KMS-11 (cell line): ENCODE results near the gene PDHX.

Experiments
- H2AFZ ChIP-seq: fragments of 200-600 bp; sonication (generic); 2 replicates; pipeline ENCODE4 v1.6.1; 2016; ENCODE audit warnings: antibody characterized with exemption, mixed run types, low read depth
- H3K27ac ChIP-seq: fragments of 200-600 bp; sonication (generic); 2 replicates; pipeline ENCODE4 v1.6.1; 2016; ENCODE audit warnings: mild to moderate bottlenecking, mixed run types
- H3K27me3 ChIP-seq: fragments of 200-600 bp; sonication (generic); 2 replicates; pipeline ENCODE4 v1.6.1; 2017; ENCODE audit warnings: mild to moderate bottlenecking, low read depth, mixed run types, moderate library complexity; ENCODE audit not compliant: insufficient read depth
- H3K36me3 ChIP-seq: fragments of 200-600 bp; sonication (generic); 2 replicates; pipeline ENCODE4 v1.6.1; 2017; ENCODE audit warnings: mild to moderate bottlenecking, mixed run types; ENCODE audit not compliant: insufficient read depth
- H3K4me1 ChIP-seq: fragments of 200-600 bp; sonication (generic); 2 replicates; pipeline ENCODE4 v1.6.1; 2016; ENCODE audit warnings: mild to moderate bottlenecking, low read depth, mixed run types; ENCODE audit not compliant: poor library complexity, severe bottlenecking
- H3K4me2 ChIP-seq: fragments of 200-600 bp; sonication (generic); 2 replicates; pipeline ENCODE4 v1.7.0; 2016; ENCODE audit warnings: mild to moderate bottlenecking, mixed run types
- H3K4me3 ChIP-seq: fragments of 200-600 bp; sonication (generic); IDR thresholded peaks from 2 replicates; pipeline ENCODE4 v1.6.1; 2017; ENCODE audit warnings: low read depth, low read length, mixed read lengths; ENCODE audit not compliant: insufficient read depth
- H3K79me2 ChIP-seq: fragments of 200-600 bp; sonication (generic); 2 replicates; pipeline ENCODE4 v1.6.1; 2016; ENCODE audit warnings: low read depth, mixed run types; ENCODE audit not compliant: insufficient read depth
- H3K9ac ChIP-seq: fragments of 200-600 bp; sonication (generic); 2 replicates; pipeline ENCODE4 v1.6.1; 2016; ENCODE audit warnings: mild to moderate bottlenecking, mixed run types
- H4K20me1 ChIP-seq: fragments of 200-600 bp; sonication (generic); 2 replicates; pipeline ENCODE4 v1.6.1; 2016; ENCODE audit warnings: mild to moderate bottlenecking, mixed run types; ENCODE audit not compliant: insufficient read depth
- CTCF ChIP-seq: fragments of 200-600 bp; sonication (generic); conservative IDR thresholded peaks from 2 replicates; pipeline ENCODE4 v1.6.1; 2017; ENCODE audit warnings: low read depth, mild to moderate bottlenecking, antibody characterized with exemption, low read length, moderate library complexity, mixed read lengths

PDHX gene

DNA sequence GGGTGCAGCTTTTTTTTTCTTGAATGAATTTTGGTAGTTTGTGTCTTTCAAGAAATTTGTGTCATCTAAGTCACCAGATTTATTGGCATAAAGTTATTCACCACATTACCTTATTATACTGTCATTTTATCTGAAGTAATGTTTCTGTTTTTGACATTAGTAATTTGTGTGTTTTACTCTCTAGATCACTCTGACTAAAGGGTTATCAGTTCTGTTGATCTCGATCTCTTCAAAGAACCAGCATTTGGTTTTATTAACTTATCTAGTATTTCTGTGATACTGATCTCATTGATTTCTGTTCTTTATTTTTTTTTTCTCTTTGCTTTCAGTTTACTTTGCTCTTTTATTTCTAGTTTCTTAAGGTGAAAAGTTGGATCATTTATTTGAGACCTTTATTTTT, 55.5 kb downstream of the PDHX start:
- Histone ChIP-seq H4K20me1 (no peaks in the 10 kb centered on the region), H3K27ac (no peak overlapping the region), H3K27me3 (no peaks in the 10 kb centered on the region), H3K36me3 (no peaks in the 10 kb centered on the region), H3K4me1 (peaks cover 11% of the 10 kb centered on the region), H3K4me2 (no peak overlapping the region), H3K9ac (no peak overlapping the region), H2AFZ (no peak overlapping the region), H3K79me2 (no peaks in the 10 kb centered on the region), H3K4me3 (no peak overlapping the region)
- no peak for TF ChIP-seq CTCF

DNA sequence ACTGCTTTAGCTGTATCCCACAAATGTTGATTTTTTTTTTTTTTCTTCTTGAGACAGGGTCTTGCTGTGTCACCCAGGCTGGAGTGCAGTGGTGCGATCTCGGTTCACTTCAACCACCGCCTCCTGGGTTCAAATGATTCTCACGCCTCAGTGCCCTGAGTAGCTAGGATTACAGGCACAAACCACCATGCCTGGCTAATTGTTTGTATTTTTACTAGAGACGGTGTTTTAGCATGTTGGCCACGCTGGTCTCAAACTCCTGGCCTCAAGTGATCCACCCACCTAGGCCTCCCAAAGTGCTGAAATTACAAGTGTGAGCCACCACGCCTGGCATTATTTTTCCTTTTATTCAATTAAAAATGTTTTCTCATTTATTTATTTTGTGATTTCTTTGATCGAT, 55.9 kb downstream of the PDHX start:
- H3K27ac ChIP-seq, result no peak overlapping the region
- no peak for TF ChIP-seq CTCF
- H4K20me1 ChIP-seq, result no peaks in the 10 kb centered on the region
- no peak overlapping the region for H3K4me2 ChIP-seq
- H3K27me3 ChIP-seq, result no peaks in the 10 kb centered on the region
- H3K79me2 ChIP-seq, result no peaks in the 10 kb centered on the region
- no peaks in the 10 kb centered on the region for H3K36me3 ChIP-seq
- H2AFZ ChIP-seq, result no peak overlapping the region
- H3K4me3 ChIP-seq, result no peak overlapping the region
- no peak overlapping the region for H3K9ac ChIP-seq
- peaks cover 11% of the 10 kb centered on the region for H3K4me1 ChIP-seq

- Histone ChIP-seq H3K27ac (no peak overlapping the region), H3K4me2 (no peak overlapping the region), H3K27me3 (no peaks in the 10 kb centered on the region), H3K36me3 (no peaks in the 10 kb centered on the region), H4K20me1 (no peaks in the 10 kb centered on the region), H2AFZ (no peak overlapping the region), H3K79me2 (no peaks in the 10 kb centered on the region), H3K9ac (no peak overlapping the region), H3K4me1 (peaks cover 11% of the 10 kb centered on the region), H3K4me3 (no peak overlapping the region)
- TF ChIP-seq CTCF, result no peak
Observed at GRCh38 chr11:34972892-34973291, 56.5 kb downstream of the PDHX start.

DNA sequence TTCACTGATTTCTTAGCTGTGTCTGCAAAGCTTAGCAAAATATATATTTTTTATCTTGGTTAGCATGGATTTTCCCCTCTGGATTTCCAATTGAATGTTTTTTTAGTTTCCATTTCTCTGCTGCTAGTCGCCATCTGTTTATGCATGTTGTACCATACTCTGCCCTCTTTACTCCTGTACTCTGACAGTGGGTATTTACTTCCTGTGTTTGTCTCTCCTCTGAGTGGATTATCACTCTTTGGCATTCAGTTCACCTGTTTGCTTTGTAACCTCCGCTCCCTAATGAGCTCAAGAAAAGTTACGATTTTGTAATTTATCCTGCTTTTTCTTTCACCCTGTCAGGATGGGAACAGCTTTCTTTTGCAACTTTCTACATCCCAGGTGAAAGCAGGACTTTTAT, 59.1 kb downstream of the PDHX start:
- Histone ChIP-seq H3K4me3 (no peak overlapping the region), H3K27me3 (no peaks in the 10 kb centered on the region), H4K20me1 (no peaks in the 10 kb centered on the region), H3K4me1 (peaks cover 3% of the 10 kb centered on the region), H3K9ac (no peak overlapping the region), H2AFZ (no peak overlapping the region), H3K36me3 (no peaks in the 10 kb centered on the region), H3K4me2 (no peak overlapping the region), H3K27ac (no peak overlapping the region), H3K79me2 (no peaks in the 10 kb centered on the region)
- no peak for TF ChIP-seq CTCF
